Spleen (tissue), 7 donors: Measurements from ENCODE around the gene VPS26B.

Experiments
- CTCF ChIP-seq, 11 experiments: fragments of 200-600 bp in 7 of 11; fragments of 450-650 bp in 4 of 11; sonication (generic) in 4 of 11; IDR thresholded peaks in 8 of 11; conservative IDR thresholded peaks in 3 of 11; 1 replicate in 7 of 11; 2 replicates in 4 of 11; pipeline versions ENCODE4 v1.4.0 to v1.8.0; 2016 to 2021; ENCODE audit warnings: antibody characterized with exemption in 11 of 11, inconsistent platforms in 4 of 11, mild to moderate bottlenecking in 1 of 11
- POLR2A ChIP-seq, 3 donors: fragments of 450-650 bp; IDR thresholded peaks; one replicate each; pipeline ENCODE4 v1.5.1; 2017; ENCODE audit warnings: antibody characterized with exemption in 3 of 3, mild to moderate bottlenecking in 1 of 3
- POLR2AphosphoS5 ChIP-seq, 3 donors: sonication (generic); formaldehyde crosslinking; IDR thresholded peaks; one replicate each; pipeline ENCODE4 v1.5.1; 2017; ENCODE audit warnings: antibody characterized with exemption in 3 of 3
- donor health status: DM: no; HTN: no; CAD: no; lungs with moderate emphysema.
- donor health status: DM: no; HTN: no; CAD: no.
- donor health status: DM: no; HTN: no; CAD: no.

- TF ChIP-seq CTCF (IDR thresholded peaks at IDR 0.05 in 8 of 11, conservative IDR thresholded peaks at IDR 0.05 in 3 of 11): peak; percentile 64 to 84 (median 80)
- no peak for TF ChIP-seq POLR2A (IDR thresholded peaks at IDR 0.05)
- no peak for TF ChIP-seq POLR2AphosphoS5 (IDR thresholded peaks at IDR 0.05)
Measured at GRCh38 chr11:134207538-134208239, 16.8 kb upstream of the VPS26B start.
